NCI-H2171 (cell line): ENCODE measurements around the gene RFC4.
"Not testable (repeated sequence)": the region's sequence is repeated elsewhere in the genome, so short reads cannot be mapped to it uniquely, and the experiment has no call there.

Experiments
- DNase-seq: peaks from one replicate; lab custom pipeline; 2025; lab: John Stamatoyannopoulos, UW

RFC4 gene

GRCh38 chr3:186806089-186807055, at the start of gene RFC4:
TSS of gene RFC4 (minus strand) at chr3:186806482. CDS start at chr3:186804713, 1,769 bp downstream.
- peak; percentile 78 for DNase-seq

- DNase-seq = no peak
These were observed 48.7 kb upstream of the RFC4 start for GRCh38 chr3:186854954-186855353.

GRCh38 chr3:186854146-186854545, 47.9 kb upstream of the RFC4 start:
- no peak for DNase-seq

- no peak for DNase-seq
These were observed 46.7 kb upstream of the RFC4 start for GRCh38 chr3:186852994-186853393.

GRCh38 chr3:186851835-186852234, 45.6 kb upstream of the RFC4 start:
- DNase-seq = not testable (repeated sequence)

GRCh38 chr3:186849374-186849975, 43.2 kb upstream of the RFC4 start:
- peak; percentile 10 for DNase-seq

- no peak for DNase-seq
These were observed 41.2 kb upstream of the RFC4 start for GRCh38 chr3:186847437-186847836.

- no peak for DNase-seq
These were observed 39.5 kb upstream of the RFC4 start for GRCh38 chr3:186845756-186846155.

- no peak for DNase-seq
These were observed 38.6 kb upstream of the RFC4 start for GRCh38 chr3:186844908-186845307.

GRCh38 chr3:186843039-186843432, 36.8 kb upstream of the RFC4 start:
- DNase-seq = no peak

GRCh38 chr3:186842426-186843038, 36.2 kb upstream of the RFC4 start, which contains the start of gene ADIPOQ:
TSS of gene ADIPOQ (plus strand) at chr3:186842710. CDS start at chr3:186853059, 10,349 bp downstream.
- DNase-seq = no peak

- DNase-seq = no peak
These were observed 35.3 kb upstream of the RFC4 start for GRCh38 chr3:186841620-186842019.

- no peak for DNase-seq
These were observed 33.8 kb upstream of the RFC4 start for GRCh38 chr3:186839874-186840641.

GRCh38 chr3:186832276-186832675, 26.0 kb upstream of the RFC4 start:
- no peak for DNase-seq

GRCh38 chr3:186831798-186832197, 25.5 kb upstream of the RFC4 start:
- DNase-seq = no peak

- DNase-seq = no peak
These were observed 22.1 kb upstream of the RFC4 start for GRCh38 chr3:186828340-186828739.

- peak; percentile 85 for DNase-seq
These were observed 20.9 kb upstream of the RFC4 start for GRCh38 chr3:186826976-186827857.

- no peak for DNase-seq
These were observed 20.2 kb upstream of the RFC4 start for GRCh38 chr3:186826410-186826975.

- DNase-seq = no peak
These were observed 19.7 kb upstream of the RFC4 start for GRCh38 chr3:186825872-186826409.

GRCh38 chr3:186825294-186825821, 19.1 kb upstream of the RFC4 start:
- no peak for DNase-seq
